Calu3 (cell line): ENCODE results near the gene ATP5F1C. TPM values are rescaled to one million over a fixed set of nuclear protein-coding genes. Genes with fewer than 3 reads are reported as not detected.

Source experiments
- BruUV-seq: library from RNA; stranded (reverse); fragments of 400-500 nt; replicated peaks from 2 replicates; lab custom pipeline; 2021; lab: Mats Ljungman, UMichigan
- CTCF ChIA-PET: fragments of 300-600 bp; sonication (Branson Sonifier 250); formaldehyde crosslinking; loops from one replicate; lab custom pipeline; 2022; ENCODE audit warnings: antibody characterized with exemption; lab: Charles Lee
- DNase-seq: peaks from one replicate; pipeline ENCODE4 v3.0.0; 2022
- H3K27ac Mint-ChIP-seq: one replicate; pipeline ENCODE4 v1.8.0; 2022; ENCODE audit warnings: mixed read lengths; ENCODE audit not compliant: unreplicated experiment
- H3K27me3 Mint-ChIP-seq: one replicate; pipeline ENCODE4 v1.8.0; 2022; ENCODE audit warnings: mixed read lengths; ENCODE audit not compliant: unreplicated experiment
- H3K36me3 Mint-ChIP-seq: one replicate; pipeline ENCODE4 v1.8.0; 2022; ENCODE audit warnings: mild to moderate bottlenecking, moderate library complexity, mixed read lengths; ENCODE audit not compliant: insufficient read depth, unreplicated experiment
- H3K4me1 Mint-ChIP-seq: one replicate; pipeline ENCODE4 v1.8.0; 2022; ENCODE audit warnings: mild to moderate bottlenecking, low read depth, mixed read lengths; ENCODE audit not compliant: unreplicated experiment
- H3K4me3 Mint-ChIP-seq: one replicate; pipeline ENCODE4 v1.8.0; 2022; ENCODE audit warnings: mild to moderate bottlenecking, low read depth, moderate library complexity, mixed read lengths; ENCODE audit not compliant: unreplicated experiment
- H3K9me3 Mint-ChIP-seq: one replicate; pipeline ENCODE4 v1.8.0; 2022; ENCODE audit warnings: low read depth, mixed read lengths; ENCODE audit not compliant: unreplicated experiment
- CTCF ChIP-seq: fragments of 200-600 bp; IDR thresholded peaks from one replicate; pipeline ENCODE4 v1.8.0; 2022; ENCODE audit warnings: antibody characterized with exemption; ENCODE audit not compliant: unreplicated experiment
- intact Hi-C: fragments of 100-400 bp; cut with micrococcal nuclease; formaldehyde crosslinking; loops from one replicate; pipeline ENCODE4 v1.10.0; 2022; ENCODE audit not compliant: unreplicated experiment
- total RNA-seq: library from RNA; stranded (reverse); gene quantifications from 2 replicates; pipeline ENCODE4 v1.2.3, GENCODE V29; 2022

Gene ATP5F1C
- total RNA-seq, 1 experiment from 2014 or later = 373 TPM

GRCh38 chr10:7829289-7829834, 41.4 kb downstream of the ATP5F1C start:
- H3K4me1 Mint-ChIP-seq = no peaks in the 10 kb centered on the region
- H3K36me3 Mint-ChIP-seq = peaks cover 13% of the 10 kb centered on the region
- H3K4me3 Mint-ChIP-seq = no peak overlapping the region
- CTCF ChIA-PET = interaction anchor here (0.6 kb wide), 1 partner anchor 378 kb away, joined by 4 read pairs; no protein-coding TSS in a partner anchor
- no peaks in the 10 kb centered on the region for H3K27me3 Mint-ChIP-seq
- no TSS peak for BruUV-seq
- intact Hi-C loops = no loop called here
- no peak for TF ChIP-seq CTCF
- no peak for DNase-seq
- H3K27ac Mint-ChIP-seq = no peak overlapping the region
- H3K9me3 Mint-ChIP-seq = no peaks in the 10 kb centered on the region

- intact Hi-C loops = no loop called here
- CTCF ChIA-PET = no interaction called here
- no TSS peak for BruUV-seq
- Mint-ChIP-seq H3K9me3 (no peaks in the 10 kb centered on the region), H3K27me3 (no peaks in the 10 kb centered on the region), H3K27ac (no peak overlapping the region), H3K4me1 (no peaks in the 10 kb centered on the region), H3K36me3 (peaks cover 11% of the 10 kb centered on the region), H3K4me3 (no peak overlapping the region)
- no peak for TF ChIP-seq CTCF
- DNase-seq = no peak
Measured at GRCh38 chr10:7832060-7832459, 44.1 kb downstream of the ATP5F1C start.

- no peak for TF ChIP-seq CTCF
- DNase-seq = no peak
- CTCF ChIA-PET = no interaction called here
- no TSS peak for BruUV-seq
- H3K27me3 Mint-ChIP-seq = no peaks in the 10 kb centered on the region
- H3K36me3 Mint-ChIP-seq = peaks cover 5% of the 10 kb centered on the region
- intact Hi-C loops = no loop called here
- no peaks in the 10 kb centered on the region for H3K9me3 Mint-ChIP-seq
- no peak overlapping the region for H3K27ac Mint-ChIP-seq
- H3K4me3 Mint-ChIP-seq = no peak overlapping the region
- no peaks in the 10 kb centered on the region for H3K4me1 Mint-ChIP-seq
Measured at GRCh38 chr10:7833210-7833609, 45.2 kb downstream of the ATP5F1C start.

- TF ChIP-seq CTCF = no peak
- intact Hi-C loops = no loop called here
- Mint-ChIP-seq H3K27ac (no peak overlapping the region), H3K9me3 (no peaks in the 10 kb centered on the region), H3K4me1 (no peaks in the 10 kb centered on the region), H3K36me3 (peaks cover 5% of the 10 kb centered on the region), H3K4me3 (no peak overlapping the region), H3K27me3 (no peaks in the 10 kb centered on the region)
- CTCF ChIA-PET = no interaction called here
- no TSS peak for BruUV-seq
- no peak for DNase-seq
Measured at GRCh38 chr10:7834262-7834661, 46.3 kb downstream of the ATP5F1C start.
